ENCODE measurements around the gene UBE2D1.

Gene UBE2D1

GRCh38 chr10:58334817-58335305, at the start of gene UBE2D1:
Gene UBE2D1, plus strand, starts transcription at chr10:58335006. Its CDS starts 196 bp downstream, at chr10:58335202.
- DNase-seq (ENCODE audit: low spot score), result peak; percentile 82

GRCh38 chr10:58291538-58292174, 43.1 kb upstream of the UBE2D1 start:
- peak; percentile 62 for DNase-seq (ENCODE audit: low spot score)

GRCh38 chr10:58293989-58294388, 40.8 kb upstream of the UBE2D1 start:
- no peak for DNase-seq (ENCODE audit: low spot score)

GRCh38 chr10:58299580-58299979, 35.2 kb upstream of the UBE2D1 start:
- peak; percentile 44 for DNase-seq (ENCODE audit: low spot score)

GRCh38 chr10:58300676-58301075, 34.1 kb upstream of the UBE2D1 start:
- DNase-seq (ENCODE audit: low spot score), result no peak

- no peak for DNase-seq (ENCODE audit: low spot score)
These were observed 32.6 kb upstream of the UBE2D1 start for GRCh38 chr10:58302254-58302653.

GRCh38 chr10:58304099-58304633, 30.6 kb upstream of the UBE2D1 start:
- no peak for DNase-seq (ENCODE audit: low spot score)

- no peak for DNase-seq (ENCODE audit: low spot score)
These were observed 29.0 kb upstream of the UBE2D1 start for GRCh38 chr10:58305821-58306220.

- no peak for DNase-seq (ENCODE audit: low spot score)
These were observed 27.1 kb upstream of the UBE2D1 start for GRCh38 chr10:58307676-58308075.

GRCh38 chr10:58311026-58311425, 23.8 kb upstream of the UBE2D1 start:
- DNase-seq (ENCODE audit: low spot score), result no peak

- DNase-seq (ENCODE audit: low spot score), result no peak
These were observed 17.9 kb upstream of the UBE2D1 start for GRCh38 chr10:58316874-58317273.

- no peak for DNase-seq (ENCODE audit: low spot score)
These were observed 16.5 kb upstream of the UBE2D1 start for GRCh38 chr10:58318346-58318745.

- no peak for DNase-seq (ENCODE audit: low spot score)
These were observed 15.2 kb upstream of the UBE2D1 start for GRCh38 chr10:58319599-58319998.

- DNase-seq (ENCODE audit: low spot score), result no peak
These were observed 14.3 kb upstream of the UBE2D1 start for GRCh38 chr10:58320351-58321049.

GRCh38 chr10:58322072-58322834, 12.6 kb upstream of the UBE2D1 start:
- no peak for DNase-seq (ENCODE audit: low spot score)

- no peak for DNase-seq (ENCODE audit: low spot score)
These were observed 12.0 kb upstream of the UBE2D1 start for GRCh38 chr10:58322835-58323209.

- DNase-seq (ENCODE audit: low spot score), result no peak
These were observed 7.8 kb upstream of the UBE2D1 start for GRCh38 chr10:58326967-58327381.

GRCh38 chr10:58328233-58328632, 6.6 kb upstream of the UBE2D1 start:
- no peak for DNase-seq (ENCODE audit: low spot score)

GRCh38 chr10:58330431-58330830, 4.4 kb upstream of the UBE2D1 start:
- DNase-seq (ENCODE audit: low spot score), result no peak

GRCh38 chr10:58331646-58332045, 3.2 kb upstream of the UBE2D1 start:
- no peak for DNase-seq (ENCODE audit: low spot score)

- peak; percentile 41 for DNase-seq (ENCODE audit: low spot score)
These were observed 650 bp downstream of the UBE2D1 start for GRCh38 chr10:58335306-58336005.

GRCh38 chr10:58336242-58336641, 1.4 kb downstream of the UBE2D1 start:
- DNase-seq (ENCODE audit: low spot score), result no peak

All from cerebellar cortex (tissue), 1 donor.